Sigmoid colon (tissue), 7 donors: ENCODE results near the gene JMJD6. TPM values are rescaled to one million over a fixed set of nuclear protein-coding genes. Genes with fewer than 3 reads are reported as not detected.

Source experiments
- DNase-seq: peaks from one replicate; pipeline ENCODE4 v3.0.0-alpha.2; 2019
- H3K27ac ChIP-seq, 4 donors: fragments of 200-600 bp; sonication (generic); one replicate each; pipeline ENCODE4 v1.5.1; 2016 to 2019; ENCODE audit warnings: mild to moderate bottlenecking in 1 of 4
- H3K27me3 ChIP-seq, 3 donors: fragments of 200-600 bp; sonication (generic); one replicate each; pipeline ENCODE4 v1.5.1; 2019; ENCODE audit warnings: mild to moderate bottlenecking in 1 of 3
- H3K36me3 ChIP-seq, 4 donors: fragments of 200-600 bp; sonication (generic); one replicate each; pipeline ENCODE4 v1.5.1; 2016 to 2019
- H3K4me1 ChIP-seq, 4 donors: fragments of 200-600 bp; sonication (generic); one replicate each; pipeline ENCODE4 v1.5.1; 2017 to 2019
- H3K4me3 ChIP-seq, 4 donors: fragments of 200-600 bp; sonication (generic); one replicate each; pipeline ENCODE4 v1.5.1; 2017 to 2019; ENCODE audit warnings: mild to moderate bottlenecking in 2 of 4, moderate library complexity in 1 of 4
- H3K9me3 ChIP-seq, 4 donors: fragments of 200-600 bp in 3 of 4; sonication (generic) in 3 of 4; one replicate each; pipeline versions ENCODE4 v1.5.1 to v1.6.1; 2013 to 2019
- CTCF ChIP-seq, 4 experiments: fragments of 450-650 bp in 3 of 4; fragments of 200-600 bp in 1 of 4; IDR thresholded peaks; one replicate each; pipeline ENCODE4 v1.5.1; 2016 to 2019; ENCODE audit warnings: antibody characterized with exemption in 4 of 4, mild to moderate bottlenecking in 3 of 4, moderate library complexity in 2 of 4
- EP300 ChIP-seq, 4 donors: sonication (generic); formaldehyde crosslinking; IDR thresholded peaks; one replicate each; pipeline ENCODE4 v1.6.1; 2017; ENCODE audit warnings: antibody characterized with exemption in 4 of 4
- POLR2A ChIP-seq, 2 donors: fragments of 450-650 bp; IDR thresholded peaks; one replicate each; pipeline ENCODE4 v1.6.1; 2016; ENCODE audit warnings: antibody characterized with exemption in 2 of 2, mild to moderate bottlenecking in 2 of 2, moderate library complexity in 2 of 2
- POLR2AphosphoS5 ChIP-seq, 4 donors: sonication (generic); formaldehyde crosslinking; IDR thresholded peaks; one replicate each; pipeline ENCODE4 v1.6.1; 2017; ENCODE audit warnings: antibody characterized with exemption in 4 of 4
- WGBS, 2 donors: extraction: QIAGEN DNeasy Blood & Tissue Kit; methylation state at CpG; one replicate each; pipeline ENCODE4 v1.1.7; 2013; 5-methylcytosine and 5-hydroxymethylcytosine counted together
- intact Hi-C: fragments of 100-400 bp; cut with DNase I; formaldehyde crosslinking; loops from one replicate; pipeline ENCODE4 v1.15.1; 2023
- polyA plus RNA-seq, 3 donors: library from polyadenylated mRNA; stranded (reverse); fragments of 200-250 nt; gene quantifications; one replicate each; pipeline ENCODE4 v1.2.3, GENCODE V29; 2013
- total RNA-seq, 4 donors: library from RNA; depleted of rRNA; stranded (reverse); fragments of >200 nt; gene quantifications; one replicate each; pipeline ENCODE4 v1.1.0, GENCODE V29; 2016
- donor health status: healthy with polysubstance abuse.
- donor health status: Bipolar disorder and iron deficiency.
- donor health status: healthy.

JMJD6 gene
- total and polyA plus RNA-seq, 7 donors, result 21.3 to 37.3 (median 24.8) TPM

GRCh38 chr17:76686538-76687297, 39.7 kb downstream of the JMJD6 start:
- 62 to 77% methylated on average over 15 of the region's 15 CpGs for WGBS, 2 donors
- intact Hi-C loops, result loop anchor here (5.0 kb wide), 1 partner anchor 41 kb away; the partner anchor contains the start of genes JMJD6 and METTL23
- Histone ChIP-seq H3K27me3 (no peaks in the 10 kb centered on the region), H3K4me1 (peaks cover 4 to 100% (median 100%) of the 10 kb centered on the region in 4 donors), H3K9me3 (no peaks in the 10 kb centered on the region), H3K27ac (peak overlapping the region; percentile 90 to 98 (median 93)), H3K4me3 (peak overlapping the region in 1 of 4 donors; percentile 2), H3K36me3 (peaks cover 0 to 29% (median 2%) of the 10 kb centered on the region in 4 donors)
- no peak for TF ChIP-seq POLR2A (IDR thresholded peaks at IDR 0.05)
- TF ChIP-seq POLR2AphosphoS5 (IDR thresholded peaks at IDR 0.05), result peak in 2 of 4 donors; percentile 22 to 45
- TF ChIP-seq CTCF (IDR thresholded peaks at IDR 0.05), result no peak
- TF ChIP-seq EP300 (IDR thresholded peaks at IDR 0.05), result peak in 1 of 4 donors; percentile 5
- peak; percentile 71 for DNase-seq

- Histone ChIP-seq H3K4me3 (no peak overlapping the region), H3K4me1 (peaks cover 5 to 100% (median 100%) of the 10 kb centered on the region in 4 donors), H3K27me3 (no peaks in the 10 kb centered on the region), H3K36me3 (peaks cover 0 to 29% (median 2%) of the 10 kb centered on the region in 4 donors), H3K9me3 (no peaks in the 10 kb centered on the region), H3K27ac (peak overlapping the region; percentile 90 to 98 (median 93))
- DNase-seq, result no peak
- intact Hi-C loops, result loop anchor here (5.0 kb wide), 1 partner anchor 41 kb away; the partner anchor contains the start of genes JMJD6 and METTL23
- no peak for TF ChIP-seq POLR2AphosphoS5 (IDR thresholded peaks at IDR 0.05)
- TF ChIP-seq POLR2A (IDR thresholded peaks at IDR 0.05), result no peak
- WGBS, 2 donors, result 85 to 87% methylated on average over 8 of the region's 8 CpGs
Observed at GRCh38 chr17:76685846-76686245, 40.6 kb downstream of the JMJD6 start.

- WGBS, 2 donors, result 84 to 86% methylated on average over 12 of the region's 12 CpGs
- Histone ChIP-seq H3K9me3 (no peaks in the 10 kb centered on the region), H3K4me3 (no peak overlapping the region), H3K36me3 (peaks cover 0 to 29% (median 5%) of the 10 kb centered on the region in 4 donors), H3K27ac (peak overlapping the region; percentile 90 to 98 (median 93)), H3K27me3 (no peaks in the 10 kb centered on the region), H3K4me1 (peaks cover 5 to 100% (median 100%) of the 10 kb centered on the region in 4 donors)
- no peak for TF ChIP-seq POLR2AphosphoS5 (IDR thresholded peaks at IDR 0.05)
- TF ChIP-seq EP300 (IDR thresholded peaks at IDR 0.05), result no peak
- TF ChIP-seq POLR2A (IDR thresholded peaks at IDR 0.05), result no peak
- TF ChIP-seq CTCF (IDR thresholded peaks at IDR 0.05), result no peak
- intact Hi-C loops, result loop anchor here (5.0 kb wide), 1 partner anchor 42 kb away; the partner anchor contains the start of genes JMJD6 and METTL23
- DNase-seq, result no peak
Observed at GRCh38 chr17:76685366-76685765, 41.0 kb downstream of the JMJD6 start.

- Histone ChIP-seq H3K4me1 (peaks cover 5 to 96% (median 94%) of the 10 kb centered on the region in 4 donors), H3K27ac (peak overlapping the region; percentile 90 to 98 (median 93)), H3K9me3 (no peaks in the 10 kb centered on the region), H3K27me3 (no peaks in the 10 kb centered on the region), H3K36me3 (peaks cover 0 to 29% (median 6%) of the 10 kb centered on the region in 4 donors), H3K4me3 (no peak overlapping the region)
- intact Hi-C loops, result loop anchor here (5.0 kb wide), 1 partner anchor 43 kb away; the partner anchor contains the start of genes JMJD6 and METTL23
- 89 to 90% methylated on average over 7 of the region's 7 CpGs for WGBS, 2 donors
- no peak for TF ChIP-seq POLR2AphosphoS5 (IDR thresholded peaks at IDR 0.05)
- no peak for TF ChIP-seq EP300 (IDR thresholded peaks at IDR 0.05)
- TF ChIP-seq CTCF (IDR thresholded peaks at IDR 0.05), result no peak
- no peak for TF ChIP-seq POLR2A (IDR thresholded peaks at IDR 0.05)
- DNase-seq, result no peak
Observed at GRCh38 chr17:76684756-76685155, 41.6 kb downstream of the JMJD6 start.
